ENCODE measurements around the gene SLC15A5.

SLC15A5 gene

DNA sequence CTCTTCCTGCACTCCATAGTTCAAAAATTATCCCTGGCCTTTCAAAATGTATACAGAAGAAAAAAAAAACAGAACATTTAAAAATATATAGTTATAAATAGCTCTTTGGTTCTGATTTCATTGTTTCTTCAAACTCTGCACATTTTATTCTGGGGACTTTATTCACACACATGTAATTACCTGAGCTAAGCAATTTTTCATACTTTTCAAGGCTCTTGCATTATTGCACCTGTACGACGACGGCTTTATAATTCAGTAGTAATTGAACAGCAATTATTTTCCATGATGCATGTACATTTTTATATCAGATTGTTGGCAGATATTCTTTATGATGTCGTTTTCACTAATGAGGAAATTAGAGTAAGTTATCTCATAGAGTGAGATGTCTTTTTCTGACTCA lies 13.5 kb upstream of the SLC15A5 start:
- DNase-seq (ENCODE audit: low read depth in 1 of 2, low spot score in 1 of 2): no peak
- in situ Hi-C loops (cut with HindIII; ENCODE audit: low pct_unique_long_range_greater_than_20kb, low sequenced_read_pairs): no loop called here
- no peak for TF ChIP-seq JUND (IDR thresholded peaks at IDR 0.05; ENCODE audit: low read depth)

DNA sequence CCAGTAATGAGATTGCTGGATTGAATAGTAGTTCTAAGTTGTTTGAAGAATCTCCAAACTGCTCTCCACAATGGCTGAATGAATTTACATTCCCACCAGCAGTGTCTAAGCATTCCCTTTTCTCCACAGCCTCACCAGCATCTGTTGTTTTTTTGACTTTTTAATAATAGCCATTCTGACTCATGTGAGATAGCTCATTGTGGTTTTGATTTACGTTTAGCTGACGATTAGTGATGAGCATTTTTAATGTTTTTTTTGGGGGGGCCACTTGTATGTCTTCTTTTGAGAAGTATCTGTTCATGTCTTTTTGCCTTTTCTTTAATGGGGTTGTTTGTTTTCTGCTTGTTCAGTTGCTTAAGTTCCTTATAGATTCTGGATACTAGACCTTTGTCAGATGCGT lies 8.1 kb upstream of the SLC15A5 start:
- DNase-seq (ENCODE audit: low read depth in 1 of 2, low spot score in 1 of 2): no peak
- TF ChIP-seq JUND (IDR thresholded peaks at IDR 0.05; ENCODE audit: low read depth): no peak
- in situ Hi-C loops (cut with HindIII; ENCODE audit: low pct_unique_long_range_greater_than_20kb, low sequenced_read_pairs): no loop called here

DNA sequence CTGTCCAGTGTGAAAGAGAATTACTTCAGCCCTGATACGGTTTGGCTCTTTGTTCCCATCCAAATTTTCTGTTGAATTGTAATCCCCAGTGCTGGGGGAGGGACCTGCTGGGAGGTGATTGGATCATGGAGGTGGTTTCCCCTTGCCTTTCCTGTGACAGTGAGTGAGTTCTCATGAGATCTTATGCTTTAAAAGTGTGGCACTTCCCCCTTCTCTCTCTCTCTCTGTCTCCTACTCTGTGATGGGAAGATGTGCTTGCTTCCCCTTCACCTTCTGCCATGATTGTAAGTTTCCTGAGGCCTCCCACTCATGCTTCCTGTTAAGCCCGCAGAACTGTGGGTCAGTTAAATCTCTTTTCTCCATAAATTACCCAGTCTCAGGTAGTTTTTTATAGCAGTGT lies 5.5 kb upstream of the SLC15A5 start:
- in situ Hi-C loops (cut with HindIII; ENCODE audit: low pct_unique_long_range_greater_than_20kb, low sequenced_read_pairs): no loop called here
- no peak for TF ChIP-seq JUND (IDR thresholded peaks at IDR 0.05; ENCODE audit: low read depth)
- no peak for DNase-seq (ENCODE audit: low read depth in 1 of 2, low spot score in 1 of 2)

DNA sequence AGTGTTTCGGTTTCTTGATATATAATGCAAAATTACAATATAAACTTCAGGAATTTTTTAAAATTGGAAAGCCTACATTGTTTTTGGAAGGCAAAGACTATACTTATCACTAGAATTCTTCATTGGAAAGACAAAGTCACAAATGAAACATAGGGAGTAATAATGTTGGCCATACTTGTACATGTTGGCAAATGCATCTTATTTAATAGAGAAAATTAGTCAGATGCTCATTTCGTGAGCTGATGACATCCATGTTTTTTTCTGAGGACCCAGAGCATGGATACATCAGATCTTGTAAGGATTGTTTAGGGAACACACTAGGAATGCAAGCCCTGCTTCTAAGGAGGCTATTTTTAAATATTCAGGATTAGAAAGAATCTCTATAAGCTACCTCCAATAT lies 4.6 kb upstream of the SLC15A5 start:
- in situ Hi-C loops (cut with HindIII; ENCODE audit: low pct_unique_long_range_greater_than_20kb, low sequenced_read_pairs): no loop called here
- TF ChIP-seq JUND (IDR thresholded peaks at IDR 0.05; ENCODE audit: low read depth): no peak

DNA sequence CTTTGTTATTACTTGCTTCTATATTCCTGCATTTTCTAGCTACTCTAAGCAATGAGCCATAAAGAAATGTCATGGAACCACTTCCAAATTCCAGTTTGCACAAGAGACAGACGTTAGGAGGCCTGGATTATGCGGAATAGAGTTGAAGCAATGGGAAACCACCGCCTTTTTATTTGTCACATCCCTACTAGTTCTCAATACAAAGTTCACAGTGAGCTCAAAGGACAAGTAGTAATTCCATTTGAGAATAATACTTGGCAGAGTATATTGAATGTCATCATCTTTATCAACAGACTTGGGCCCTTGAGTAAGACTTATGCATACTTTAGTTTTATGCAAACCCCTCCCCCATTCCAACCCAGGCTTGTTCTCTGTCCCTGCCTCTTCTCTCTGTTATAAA lies 3.7 kb upstream of the SLC15A5 start:
- in situ Hi-C loops (cut with HindIII; ENCODE audit: low pct_unique_long_range_greater_than_20kb, low sequenced_read_pairs): no loop called here
- TF ChIP-seq JUND (IDR thresholded peaks at IDR 0.05; ENCODE audit: low read depth): no peak
- DNase-seq (ENCODE audit: low read depth in 1 of 2, low spot score in 1 of 2): no peak

More for the DNA sequence above, 4.6 kb upstream of the SLC15A5 start:
- no peak for DNase-seq (ENCODE audit: low read depth in 1 of 2, low spot score in 1 of 2)

DNA sequence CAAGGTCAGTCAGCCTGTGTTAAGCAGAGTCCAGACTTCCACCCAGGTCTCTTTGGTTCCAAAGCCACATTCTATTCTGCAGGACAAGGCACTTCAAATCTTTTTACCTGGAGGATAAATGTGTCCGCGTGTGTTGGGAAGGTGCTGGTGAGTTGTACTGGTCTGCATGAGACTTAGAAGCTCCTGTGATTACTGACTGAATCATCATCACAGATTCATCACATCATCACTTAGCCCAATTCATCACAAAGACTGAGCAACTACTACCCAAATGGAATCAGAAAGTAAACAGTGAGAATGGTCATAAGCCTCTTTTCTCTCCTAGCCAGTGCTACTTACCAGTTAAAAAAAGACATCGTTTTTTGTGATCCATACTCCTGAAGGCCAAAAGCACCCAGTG lies 5.3 kb downstream of the SLC15A5 start:
- in situ Hi-C loops (cut with HindIII; ENCODE audit: low pct_unique_long_range_greater_than_20kb, low sequenced_read_pairs): no loop called here
- no peak for DNase-seq (ENCODE audit: low read depth in 1 of 2, low spot score in 1 of 2)
- TF ChIP-seq JUND (IDR thresholded peaks at IDR 0.05; ENCODE audit: low read depth): no peak

DNA sequence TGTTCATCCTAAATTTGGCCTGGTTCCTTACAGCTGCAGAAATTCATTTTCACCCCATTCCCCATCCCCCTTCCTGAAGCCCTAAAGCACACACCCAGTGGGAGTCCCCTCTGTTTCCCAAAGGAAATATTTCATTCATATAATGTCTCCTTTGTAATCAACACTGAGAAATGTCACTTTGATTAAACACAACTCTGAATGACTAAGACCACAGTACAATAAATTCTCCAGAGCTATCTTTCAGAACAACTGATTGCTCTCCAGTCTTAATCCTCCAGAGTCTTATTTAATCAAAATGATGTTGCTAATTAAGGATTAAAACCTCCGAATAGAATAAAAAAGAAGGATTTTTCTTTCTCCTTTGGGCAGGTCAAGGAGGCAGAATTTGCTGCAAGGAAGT lies 6.4 kb downstream of the SLC15A5 start:
- DNase-seq (ENCODE audit: low read depth in 1 of 2, low spot score in 1 of 2): no peak
- in situ Hi-C loops (cut with HindIII; ENCODE audit: low pct_unique_long_range_greater_than_20kb, low sequenced_read_pairs): no loop called here
- TF ChIP-seq JUND (IDR thresholded peaks at IDR 0.05; ENCODE audit: low read depth): no peak

DNA sequence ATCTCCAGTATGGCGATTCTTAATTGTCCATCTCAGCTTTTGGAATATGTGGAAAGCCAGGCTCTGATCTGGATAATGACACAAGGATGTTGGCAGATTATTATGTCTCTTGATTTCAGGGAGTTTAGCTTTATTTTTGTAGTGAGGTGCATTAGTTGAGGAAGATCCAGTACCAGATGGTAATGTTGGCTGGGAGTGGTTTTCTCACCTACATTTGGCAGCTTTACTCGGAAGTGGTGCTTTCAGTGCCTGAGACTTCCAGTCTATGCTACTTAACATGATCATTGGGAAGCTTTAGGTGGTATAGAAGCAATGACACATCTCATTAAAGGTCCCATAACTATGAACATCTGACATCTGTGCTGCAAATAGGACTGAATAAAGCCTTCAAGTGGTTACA lies 7.5 kb downstream of the SLC15A5 start:
- in situ Hi-C loops (cut with HindIII; ENCODE audit: low pct_unique_long_range_greater_than_20kb, low sequenced_read_pairs): no loop called here
- DNase-seq (ENCODE audit: low read depth in 1 of 2, low spot score in 1 of 2): no peak
- TF ChIP-seq JUND (IDR thresholded peaks at IDR 0.05; ENCODE audit: low read depth): no peak

DNA sequence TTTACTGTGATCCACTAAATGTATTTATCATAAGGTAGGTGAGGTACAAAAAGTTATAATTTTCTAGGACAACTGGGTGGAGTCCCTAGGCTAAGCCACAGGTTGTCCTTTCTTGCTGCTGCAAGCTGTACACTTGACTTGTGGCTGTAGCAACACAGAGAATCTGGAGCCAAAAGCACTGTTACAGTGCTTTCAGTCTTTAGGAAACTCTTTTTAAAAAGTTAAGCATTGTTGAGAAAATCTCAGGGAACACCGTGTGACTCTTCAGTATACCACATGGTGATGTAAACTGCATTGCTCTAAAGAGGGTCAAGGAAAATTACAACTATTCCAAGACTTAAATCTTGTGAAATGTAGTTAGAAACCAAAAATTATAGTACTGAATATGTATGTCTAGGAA lies 11.4 kb downstream of the SLC15A5 start:
- DNase-seq (ENCODE audit: low read depth in 1 of 2, low spot score in 1 of 2): no peak
- in situ Hi-C loops (cut with HindIII; ENCODE audit: low pct_unique_long_range_greater_than_20kb, low sequenced_read_pairs): no loop called here

DNA sequence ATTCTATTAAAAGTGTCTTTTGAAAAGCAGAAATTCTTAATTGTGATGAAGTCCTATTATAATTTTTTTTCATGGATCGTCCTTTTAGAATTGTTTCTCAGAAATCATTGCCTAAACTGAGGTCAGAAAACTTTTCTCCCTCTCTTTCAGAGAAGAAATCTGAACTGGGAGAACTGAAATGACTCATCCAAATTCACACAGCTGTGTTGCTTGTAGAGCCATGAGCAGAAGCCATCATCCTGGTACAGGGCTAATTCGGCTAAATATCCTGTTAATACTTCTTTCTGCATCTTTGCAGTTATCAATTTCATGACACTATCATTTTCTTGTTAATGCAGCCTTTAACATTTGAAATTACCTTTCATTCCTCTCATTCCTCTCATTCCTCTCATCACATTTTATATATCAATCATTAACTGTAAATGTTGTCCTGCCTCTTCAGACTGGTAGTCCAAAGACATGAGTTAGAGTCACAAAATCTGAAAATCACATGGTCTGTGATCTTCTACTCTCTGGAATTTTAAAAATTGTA lies 15.5 kb downstream of the SLC15A5 start:
- in situ Hi-C loops (cut with HindIII; ENCODE audit: low pct_unique_long_range_greater_than_20kb, low sequenced_read_pairs): no loop called here

More for the DNA sequence above, 11.4 kb downstream of the SLC15A5 start:
- TF ChIP-seq JUND (IDR thresholded peaks at IDR 0.05; ENCODE audit: low read depth): no peak

DNA sequence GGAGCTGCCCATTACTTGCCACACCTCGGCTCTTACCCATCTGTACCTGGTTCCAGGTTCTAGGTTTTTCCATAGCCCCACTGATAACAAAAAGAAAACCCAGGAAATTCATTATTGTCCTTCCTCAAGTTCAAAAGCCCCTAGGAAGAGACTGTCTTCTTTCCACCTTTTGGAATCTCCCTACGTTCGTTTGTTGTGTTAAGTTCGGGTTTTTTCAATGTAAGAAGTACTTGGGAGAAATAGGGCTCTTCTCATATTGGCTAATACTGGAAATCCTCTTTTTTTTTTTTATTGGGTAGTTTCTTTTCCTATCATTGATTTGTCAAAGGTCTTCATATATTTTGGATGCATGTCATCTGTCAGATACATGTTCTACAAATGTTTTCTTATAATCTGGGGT lies 17.3 kb downstream of the SLC15A5 start:
- TF ChIP-seq JUND (IDR thresholded peaks at IDR 0.05; ENCODE audit: low read depth): no peak
- no peak for DNase-seq (ENCODE audit: low read depth in 1 of 2, low spot score in 1 of 2)
- in situ Hi-C loops (cut with HindIII; ENCODE audit: low pct_unique_long_range_greater_than_20kb, low sequenced_read_pairs): no loop called here

More for the DNA sequence above, 15.5 kb downstream of the SLC15A5 start:
- DNase-seq (ENCODE audit: low read depth in 1 of 2, low spot score in 1 of 2): no peak
- no peak for TF ChIP-seq JUND (IDR thresholded peaks at IDR 0.05; ENCODE audit: low read depth)

DNA sequence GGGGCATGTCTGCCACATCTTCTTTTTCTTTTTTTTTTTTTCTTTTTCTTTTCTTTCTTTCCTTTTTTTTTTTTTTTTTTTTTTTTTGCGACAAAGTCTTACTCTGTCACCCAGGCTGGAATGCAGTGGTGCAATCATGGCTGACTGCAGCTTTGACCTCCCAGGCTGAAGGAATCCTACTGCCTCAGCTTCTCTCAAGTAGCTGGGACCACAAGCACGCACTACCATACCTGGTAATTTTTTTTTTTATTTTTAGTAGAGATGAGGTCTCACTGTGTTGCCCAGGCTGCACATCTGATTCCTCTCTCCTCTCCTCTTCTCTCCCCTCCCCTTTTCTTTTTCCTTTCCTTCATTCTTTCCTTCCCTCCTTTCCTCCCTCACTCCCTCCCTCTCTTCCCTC lies 18.5 kb downstream of the SLC15A5 start:
- TF ChIP-seq JUND (IDR thresholded peaks at IDR 0.05; ENCODE audit: low read depth): no peak
- in situ Hi-C loops (cut with HindIII; ENCODE audit: low pct_unique_long_range_greater_than_20kb, low sequenced_read_pairs): no loop called here
- no peak for DNase-seq (ENCODE audit: low read depth in 1 of 2, low spot score in 1 of 2)

DNA sequence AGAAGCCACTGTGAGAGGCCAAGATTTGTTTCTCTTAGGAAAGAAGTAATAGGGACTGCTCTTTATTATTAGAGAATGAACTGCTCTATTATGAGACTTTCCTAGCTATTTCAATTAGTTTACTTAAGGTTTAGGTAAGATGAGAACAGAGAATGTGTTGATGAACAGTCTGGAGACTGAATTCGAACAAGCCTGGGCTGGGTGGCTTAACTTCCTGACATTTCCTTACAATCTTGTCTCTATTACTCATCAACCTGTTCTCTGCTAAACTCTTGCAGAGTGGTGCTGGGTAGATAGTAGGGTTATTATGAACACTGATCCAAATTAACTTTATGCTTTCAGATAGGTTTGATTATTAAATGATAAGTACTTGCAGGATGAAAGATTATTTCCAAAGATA lies 31.2 kb downstream of the SLC15A5 start:
- in situ Hi-C loops (cut with HindIII; ENCODE audit: low pct_unique_long_range_greater_than_20kb, low sequenced_read_pairs): no loop called here
- no peak for TF ChIP-seq JUND (IDR thresholded peaks at IDR 0.05; ENCODE audit: low read depth)
- no peak for DNase-seq (ENCODE audit: low read depth in 1 of 2, low spot score in 1 of 2)

DNA sequence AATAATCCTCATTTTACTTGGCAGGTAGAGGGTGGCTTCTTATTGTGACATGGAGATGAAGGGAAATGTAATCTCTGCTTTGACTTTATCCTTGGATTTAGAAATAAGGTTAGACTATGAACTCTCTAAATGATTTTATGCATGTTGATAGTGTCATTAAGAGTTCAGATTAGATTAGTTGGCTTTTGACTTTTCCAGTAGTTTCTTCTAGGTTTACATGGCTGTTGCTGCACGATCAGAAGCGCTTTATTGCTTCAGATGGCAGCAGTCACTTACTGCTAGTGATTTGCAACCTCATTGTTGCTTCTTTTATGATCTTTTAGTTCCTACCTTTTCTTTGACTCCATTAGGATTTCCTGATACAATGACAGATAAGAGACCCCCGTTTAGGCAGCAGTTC lies 32.3 kb downstream of the SLC15A5 start:
- no peak for DNase-seq (ENCODE audit: low read depth in 1 of 2, low spot score in 1 of 2)
- TF ChIP-seq JUND (IDR thresholded peaks at IDR 0.05; ENCODE audit: low read depth): no peak
- in situ Hi-C loops (cut with HindIII; ENCODE audit: low pct_unique_long_range_greater_than_20kb, low sequenced_read_pairs): no loop called here

Measured in T47D (cell line).